Thyroid gland (tissue), 4 donors: ENCODE measurements around the gene ZKSCAN8.

Experiments used
- CTCF ChIP-seq, 6 experiments: fragments of 200-600 bp in 3 of 6; fragments of 450-650 bp in 3 of 6; sonication (generic) in 3 of 6; IDR thresholded peaks; one replicate each; pipeline ENCODE4 v1.5.1; 2016 to 2019; ENCODE audit warnings: antibody characterized with exemption in 6 of 6, mild to moderate bottlenecking in 2 of 6, inconsistent platforms in 1 of 6, moderate library complexity in 1 of 6
- POLR2A ChIP-seq, 2 donors: fragments of 450-650 bp; IDR thresholded peaks; one replicate each; pipeline ENCODE4 v1.6.1; 2017; ENCODE audit warnings: antibody characterized with exemption in 2 of 2, mild to moderate bottlenecking in 2 of 2, moderate library complexity in 1 of 2

- TF ChIP-seq CTCF (IDR thresholded peaks at IDR 0.05) (no peak), POLR2A (IDR thresholded peaks at IDR 0.05) (no peak)
These were observed 29.7 kb upstream of the ZKSCAN8 start for GRCh38 chr6:28111964-28112363.
